MM.1S (cell line): Measurements from ENCODE around the gene TBC1D14.

ENCODE experiments used
- CTCF ChIP-seq: fragments of 300-600 bp; sonication (generic); IDR thresholded peaks from 2 replicates; pipeline ENCODE4 v1.5.1; 2016; ENCODE audit warnings: antibody characterized with exemption, low read length, mixed read lengths
- EZH2 ChIP-seq: fragments of 300-600 bp; sonication (generic); optimal IDR thresholded peaks from 2 replicates; pipeline ENCODE3; 2017; ENCODE audit warnings: low read depth, mild to moderate bottlenecking, antibody characterized with exemption, low read length, mixed read lengths
- EZH2phosphoT487 ChIP-seq: fragments of 300-600 bp; sonication (generic); IDR thresholded peaks from 2 replicates; pipeline ENCODE4 v1.6.1; 2018; ENCODE audit warnings: antibody characterized with exemption, low read length

GRCh38 chr4:6956434-6957147 is 47.0 kb downstream of the TBC1D14 start:
- TF ChIP-seq CTCF (no peak), EZH2 (no peak), EZH2phosphoT487 (no peak)
